Loucy (cell line): Measurements from ENCODE around the gene NAT16.

Source experiments
- H2AFZ ChIP-seq: fragments of 200-600 bp; sonication (generic); 2 replicates; pipeline ENCODE4 v1.6.0; 2016; ENCODE audit warnings: antibody characterized with exemption, mild to moderate bottlenecking, low read length, moderate library complexity
- H3F3A ChIP-seq: fragments of 200-600 bp; 2 replicates; pipeline ENCODE4 v1.6.0; 2016; ENCODE audit warnings: antibody characterized with exemption, low read depth, mild to moderate bottlenecking
- H3K27me3 ChIP-seq: fragments of 200-600 bp; sonication (generic); 2 replicates; pipeline ENCODE4 v1.6.1; 2014; ENCODE audit warnings: low read length, mild to moderate bottlenecking; ENCODE audit not compliant: insufficient read depth, poor library complexity, severe bottlenecking
- H3K36me3 ChIP-seq: fragments of 200-600 bp; sonication (generic); 2 replicates; pipeline ENCODE4 v1.6.1; 2016; ENCODE audit warnings: low read length; ENCODE audit not compliant: insufficient read depth
- H3K4me1 ChIP-seq: fragments of 200-600 bp; sonication (generic); 2 replicates; pipeline ENCODE4 v1.5.1; 2014; ENCODE audit warnings: low read length, mild to moderate bottlenecking; ENCODE audit not compliant: insufficient read depth, poor library complexity, severe bottlenecking
- H3K4me2 ChIP-seq: fragments of 200-600 bp; sonication (generic); 2 replicates; pipeline ENCODE4 v1.6.0; 2014; ENCODE audit warnings: antibody characterized with exemption, low read length, low read depth, mild to moderate bottlenecking; ENCODE audit not compliant: poor library complexity, severe bottlenecking
- H3K4me3 ChIP-seq: fragments of 200-600 bp; sonication (generic); 2 replicates; pipeline ENCODE4 v1.5.1; 2014; ENCODE audit warnings: low read length, mild to moderate bottlenecking, mixed read lengths; ENCODE audit not compliant: poor library complexity, severe bottlenecking
- H3K79me2 ChIP-seq: fragments of 200-600 bp; sonication (generic); 2 replicates; pipeline ENCODE4 v1.6.1; 2014; ENCODE audit warnings: low read length; ENCODE audit not compliant: insufficient read depth
- H3K9ac ChIP-seq: fragments of 200-600 bp; sonication (generic); 2 replicates; pipeline ENCODE4 v1.6.0; 2014; ENCODE audit warnings: mild to moderate bottlenecking, low read depth, low read length, moderate library complexity; ENCODE audit not compliant: poor library complexity, severe bottlenecking
- H3K9me2 ChIP-seq: fragments of 200-600 bp; sonication (generic); replicated peaks from 2 replicates; pipeline ENCODE4 v1.6.1; 2016; ENCODE audit warnings: low read depth, low read length, mixed read lengths
- H3K9me3 ChIP-seq: fragments of 200-600 bp; sonication (generic); 2 replicates; pipeline ENCODE4 v1.6.1; 2014; ENCODE audit warnings: mild to moderate bottlenecking, antibody characterized with exemption, low read length, low read depth; ENCODE audit not compliant: insufficient read depth
- H4K20me1 ChIP-seq: fragments of 200-600 bp; sonication (generic); 2 replicates; pipeline ENCODE4 v1.6.0; 2014; ENCODE audit warnings: antibody characterized with exemption, low read length, mild to moderate bottlenecking; ENCODE audit not compliant: insufficient read depth, poor library complexity, severe bottlenecking
- EZH2phosphoT487 ChIP-seq: fragments of 200-600 bp; IDR thresholded peaks from 2 replicates; pipeline ENCODE4 v1.6.1; 2018; ENCODE audit warnings: antibody characterized with exemption, mild to moderate bottlenecking, moderate library complexity, borderline replicate concordance
- TF ChIP-seq, protein P1 (sequence below): fragments of 200-600 bp; sonication (generic); conservative IDR thresholded peaks from 2 replicates; pipeline ENCODE4 v1.5.1; 2014; ENCODE audit warnings: mild to moderate bottlenecking, antibody characterized with exemption, low read length

The NAT16 gene

DNA sequence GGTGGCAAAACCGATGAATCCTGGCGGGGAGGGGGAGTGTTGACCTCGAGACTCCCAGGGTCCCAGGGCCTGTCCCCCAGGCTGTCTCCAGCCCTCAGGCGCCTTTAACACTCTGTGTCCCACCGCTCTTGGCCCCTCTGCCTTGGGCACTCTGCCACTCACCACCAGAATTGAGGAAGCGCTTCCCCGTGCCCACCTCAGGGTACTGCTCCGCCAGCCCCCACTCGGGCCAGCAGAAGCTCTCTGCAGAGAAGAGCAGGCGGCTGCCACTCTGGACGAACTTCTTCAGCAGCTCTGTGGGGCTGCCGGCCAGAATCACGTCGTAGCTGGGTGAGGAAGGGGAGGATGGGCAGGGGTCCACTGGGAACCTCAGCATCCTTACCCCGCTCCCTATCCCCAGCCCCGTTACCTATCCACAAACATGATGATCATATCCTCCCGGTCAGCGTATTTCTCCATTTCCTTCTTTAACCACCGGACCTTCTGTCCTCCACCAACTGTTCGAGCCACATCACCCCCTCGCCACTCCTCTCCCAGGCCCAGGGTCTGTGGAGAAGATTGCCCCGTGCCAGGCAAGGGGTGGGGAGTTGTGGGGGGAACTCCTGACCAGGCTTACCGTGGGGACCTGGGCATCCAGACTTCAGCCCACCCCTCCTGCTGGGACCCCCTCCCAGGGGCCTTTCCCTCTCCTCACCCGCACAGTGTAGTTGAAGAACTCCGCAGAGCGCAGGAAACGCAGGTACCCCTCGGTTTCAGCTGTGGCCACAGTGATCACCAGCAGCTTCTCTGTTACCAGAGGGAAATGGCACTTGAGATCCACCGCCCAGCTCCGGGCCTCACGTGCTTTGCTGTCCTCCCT lies 36.1 kb upstream of the NAT16 start:
- no peaks in the 10 kb centered on the region for H3F3A ChIP-seq
- no peaks in the 10 kb centered on the region for H3K36me3 ChIP-seq
- TF ChIP-seq, protein P1, sequence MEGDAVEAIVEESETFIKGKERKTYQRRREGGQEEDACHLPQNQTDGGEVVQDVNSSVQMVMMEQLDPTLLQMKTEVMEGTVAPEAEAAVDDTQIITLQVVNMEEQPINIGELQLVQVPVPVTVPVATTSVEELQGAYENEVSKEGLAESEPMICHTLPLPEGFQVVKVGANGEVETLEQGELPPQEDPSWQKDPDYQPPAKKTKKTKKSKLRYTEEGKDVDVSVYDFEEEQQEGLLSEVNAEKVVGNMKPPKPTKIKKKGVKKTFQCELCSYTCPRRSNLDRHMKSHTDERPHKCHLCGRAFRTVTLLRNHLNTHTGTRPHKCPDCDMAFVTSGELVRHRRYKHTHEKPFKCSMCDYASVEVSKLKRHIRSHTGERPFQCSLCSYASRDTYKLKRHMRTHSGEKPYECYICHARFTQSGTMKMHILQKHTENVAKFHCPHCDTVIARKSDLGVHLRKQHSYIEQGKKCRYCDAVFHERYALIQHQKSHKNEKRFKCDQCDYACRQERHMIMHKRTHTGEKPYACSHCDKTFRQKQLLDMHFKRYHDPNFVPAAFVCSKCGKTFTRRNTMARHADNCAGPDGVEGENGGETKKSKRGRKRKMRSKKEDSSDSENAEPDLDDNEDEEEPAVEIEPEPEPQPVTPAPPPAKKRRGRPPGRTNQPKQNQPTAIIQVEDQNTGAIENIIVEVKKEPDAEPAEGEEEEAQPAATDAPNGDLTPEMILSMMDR: no peak
- no peak for TF ChIP-seq EZH2phosphoT487
- H3K9me3 ChIP-seq: no peaks in the 10 kb centered on the region
- no peaks in the 10 kb centered on the region for H3K27me3 ChIP-seq
- H3K9ac ChIP-seq: peak overlapping the region; percentile 74
- H2AFZ ChIP-seq: no peak overlapping the region
- no peaks in the 10 kb centered on the region for H3K9me2 ChIP-seq
- no peaks in the 10 kb centered on the region for H4K20me1 ChIP-seq
- H3K4me2 ChIP-seq: peak overlapping the region; percentile 91
- H3K4me3 ChIP-seq: peak overlapping the region; percentile 80
- H3K4me1 ChIP-seq: peaks cover 19% of the 10 kb centered on the region
- peaks cover 29% of the 10 kb centered on the region for H3K79me2 ChIP-seq

DNA sequence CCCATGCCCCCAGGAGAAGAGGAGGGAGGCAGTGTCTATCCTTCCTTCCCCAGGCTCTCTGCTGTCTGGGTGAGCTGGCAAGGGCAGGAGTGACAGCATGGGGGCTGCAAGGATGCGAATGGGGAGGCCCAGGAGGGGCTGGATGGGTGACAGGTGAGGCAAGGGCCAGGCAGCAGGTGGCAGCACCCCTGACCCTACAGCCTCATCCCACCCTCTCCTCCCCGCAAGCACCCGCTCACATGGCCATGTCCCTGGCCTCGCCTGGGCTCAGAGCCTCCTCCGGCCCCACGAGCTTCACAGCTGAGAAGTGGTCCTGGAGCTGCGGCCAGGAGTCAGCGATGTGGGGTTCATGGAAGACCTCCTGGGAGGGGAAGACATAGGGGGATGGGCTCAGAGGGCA lies 31.9 kb upstream of the NAT16 start:
- Histone ChIP-seq H3K9ac (no peak overlapping the region), H4K20me1 (no peaks in the 10 kb centered on the region), H3K79me2 (peaks cover 7% of the 10 kb centered on the region; the same call in 1 of the 2 replicates), H3K4me3 (no peak overlapping the region), H3K4me1 (peaks cover 9% of the 10 kb centered on the region), H3K9me2 (no peaks in the 10 kb centered on the region), H3F3A (no peaks in the 10 kb centered on the region), H3K36me3 (no peaks in the 10 kb centered on the region), H3K9me3 (no peaks in the 10 kb centered on the region), H3K27me3 (no peaks in the 10 kb centered on the region), H2AFZ (no peak overlapping the region), H3K4me2 (no peak overlapping the region)
- TF ChIP-seq, protein P1: no peak; the same call in 1 of the 2 replicates
- no peak for TF ChIP-seq EZH2phosphoT487

DNA sequence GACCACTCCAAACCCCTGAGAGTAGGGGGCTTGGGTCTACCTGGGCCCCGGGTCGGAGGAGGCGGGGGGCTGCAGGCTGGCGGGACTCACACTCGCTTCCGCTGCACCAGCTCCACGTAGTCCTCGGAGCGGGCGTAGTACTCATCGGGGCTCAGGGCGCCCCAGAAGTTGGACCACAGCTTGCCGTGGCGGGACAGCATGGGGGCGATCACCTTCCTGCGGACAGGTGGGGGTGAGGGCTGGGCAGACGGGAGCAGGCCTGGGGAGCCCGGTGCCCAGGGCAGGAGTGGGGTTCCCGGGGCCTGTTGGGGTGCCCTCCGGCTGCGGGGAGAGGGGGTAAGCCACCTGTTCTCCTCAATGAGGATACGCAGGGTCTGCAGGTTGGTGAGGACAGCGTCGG lies 31.4 kb upstream of the NAT16 start:
- H3K4me1 ChIP-seq: peaks cover 6% of the 10 kb centered on the region
- no peak overlapping the region for H3K4me3 ChIP-seq
- H3K36me3 ChIP-seq: no peaks in the 10 kb centered on the region
- no peak overlapping the region for H2AFZ ChIP-seq
- H3K4me2 ChIP-seq: no peak overlapping the region
- H3K27me3 ChIP-seq: no peaks in the 10 kb centered on the region
- peaks cover 2% of the 10 kb centered on the region; the same call in 1 of the 2 replicates for H3K79me2 ChIP-seq
- TF ChIP-seq, protein P1: no peak
- TF ChIP-seq EZH2phosphoT487: no peak
- H4K20me1 ChIP-seq: no peaks in the 10 kb centered on the region
- no peak overlapping the region for H3K9ac ChIP-seq
- no peaks in the 10 kb centered on the region for H3K9me2 ChIP-seq
- no peaks in the 10 kb centered on the region for H3K9me3 ChIP-seq
- no peaks in the 10 kb centered on the region for H3F3A ChIP-seq
